NCI-H2081 treated with DMSO at 0.1 percent for 48 hours (cell line): ENCODE data around the gene TMEM203.

Source experiments
- DNase-seq: peaks from one replicate; lab custom pipeline; 2025; lab: John Stamatoyannopoulos, UW

TMEM203 gene

GRCh38 chr9:137164370-137165249 is 40.8 kb downstream of the TMEM203 start:
- DNase-seq, result no peak

- no peak for DNase-seq
These were observed 41.6 kb downstream of the TMEM203 start for GRCh38 chr9:137163805-137164204.

GRCh38 chr9:137163365-137163715 is 42.1 kb downstream of the TMEM203 start:
- DNase-seq, result no peak

GRCh38 chr9:137162505-137163364 is 42.7 kb downstream of the TMEM203 start:
- DNase-seq, result no peak

- DNase-seq, result no peak
These were observed 43.6 kb downstream of the TMEM203 start for GRCh38 chr9:137161558-137162486.

- no peak for DNase-seq
These were observed 44.5 kb downstream of the TMEM203 start for GRCh38 chr9:137160716-137161557.

- no peak for DNase-seq
These were observed 45.4 kb downstream of the TMEM203 start for GRCh38 chr9:137160054-137160425.

GRCh38 chr9:137159105-137160053 is 46.1 kb downstream of the TMEM203 start:
- DNase-seq, result no peak

- DNase-seq, result no peak
These were observed 46.8 kb downstream of the TMEM203 start for GRCh38 chr9:137158625-137159024.

- no peak for DNase-seq
These were observed 47.6 kb downstream of the TMEM203 start for GRCh38 chr9:137157618-137158415.

GRCh38 chr9:137156567-137157375 is 48.7 kb downstream of the TMEM203 start:
- no peak for DNase-seq
